ENCODE data around the gene THAP4.

DNA sequence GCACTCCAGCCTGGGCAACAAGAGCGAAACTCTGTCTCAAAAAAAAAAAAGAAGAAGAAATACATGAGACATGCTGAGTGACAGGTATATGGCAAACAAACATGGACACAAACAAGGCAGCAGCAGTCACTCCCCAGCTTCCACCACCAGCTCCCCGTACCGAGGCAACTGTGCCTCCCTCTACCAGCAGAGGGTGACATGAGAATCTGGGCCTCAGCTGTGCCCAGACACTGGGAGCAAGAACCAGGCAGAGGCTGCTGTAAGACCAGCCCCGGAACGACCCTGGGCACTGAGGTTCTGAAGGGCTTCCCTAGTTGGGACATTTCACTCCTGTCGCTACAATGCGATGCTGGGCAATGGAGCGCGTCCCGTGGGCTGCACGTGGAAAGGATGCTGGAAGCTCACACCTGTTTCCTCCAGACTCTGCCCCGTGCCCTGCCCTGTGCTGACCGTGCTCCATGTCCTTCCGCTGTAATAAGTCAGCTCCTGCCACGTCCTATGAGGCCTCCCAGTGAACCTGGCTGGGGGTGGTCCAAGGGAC is 41.3 kb downstream of the THAP4 start:
- TF ChIP-seq POLR2A (IDR thresholded peaks at IDR 0.05) (no peak), POLR2AphosphoS5 (IDR thresholded peaks at IDR 0.05) (no peak)
- TF ChIP-seq, protein P1, sequence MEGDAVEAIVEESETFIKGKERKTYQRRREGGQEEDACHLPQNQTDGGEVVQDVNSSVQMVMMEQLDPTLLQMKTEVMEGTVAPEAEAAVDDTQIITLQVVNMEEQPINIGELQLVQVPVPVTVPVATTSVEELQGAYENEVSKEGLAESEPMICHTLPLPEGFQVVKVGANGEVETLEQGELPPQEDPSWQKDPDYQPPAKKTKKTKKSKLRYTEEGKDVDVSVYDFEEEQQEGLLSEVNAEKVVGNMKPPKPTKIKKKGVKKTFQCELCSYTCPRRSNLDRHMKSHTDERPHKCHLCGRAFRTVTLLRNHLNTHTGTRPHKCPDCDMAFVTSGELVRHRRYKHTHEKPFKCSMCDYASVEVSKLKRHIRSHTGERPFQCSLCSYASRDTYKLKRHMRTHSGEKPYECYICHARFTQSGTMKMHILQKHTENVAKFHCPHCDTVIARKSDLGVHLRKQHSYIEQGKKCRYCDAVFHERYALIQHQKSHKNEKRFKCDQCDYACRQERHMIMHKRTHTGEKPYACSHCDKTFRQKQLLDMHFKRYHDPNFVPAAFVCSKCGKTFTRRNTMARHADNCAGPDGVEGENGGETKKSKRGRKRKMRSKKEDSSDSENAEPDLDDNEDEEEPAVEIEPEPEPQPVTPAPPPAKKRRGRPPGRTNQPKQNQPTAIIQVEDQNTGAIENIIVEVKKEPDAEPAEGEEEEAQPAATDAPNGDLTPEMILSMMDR (IDR thresholded peaks at IDR 0.05): no peak

All from stomach (tissue), 4 donors.